Measurements from ENCODE around the gene GPR180. TPM values are rescaled to one million over a fixed set of nuclear protein-coding genes. Genes with fewer than 3 reads are reported as not detected.
"Not testable (repeated sequence)": the region's sequence is repeated elsewhere in the genome, so short reads cannot be mapped to it uniquely, and the experiment has no call there.

The GPR180 gene
- total RNA-seq, 1 donor from 2014 or later = 5.7 TPM

GRCh38 chr13:94632226-94632980 is 30.7 kb downstream of the GPR180 start:
- ATAC-seq (no peak), DNase-seq (ENCODE audit: missing footprints) (no peak)
- intact Hi-C loops (cut with DNase I) = no loop called here

DNA sequence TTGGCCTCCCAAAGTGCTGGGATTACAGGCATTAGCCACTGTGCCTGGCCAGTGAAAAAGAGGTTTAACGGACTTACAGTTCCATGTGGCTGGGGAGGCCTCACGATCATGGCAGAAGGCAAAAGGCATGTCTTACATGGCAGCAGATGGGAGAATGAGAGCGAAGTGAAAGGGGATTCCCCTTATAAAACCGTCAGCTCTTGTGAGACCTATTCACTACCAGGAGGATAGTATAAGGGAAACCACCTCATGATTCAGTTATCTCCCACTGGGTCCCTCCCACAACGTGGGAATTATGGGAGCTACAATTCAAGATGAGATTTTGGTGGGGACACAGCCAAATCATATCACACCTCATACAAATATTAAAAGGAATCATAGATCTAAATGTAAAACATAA is 34.4 kb downstream of the GPR180 start:
- DNase-seq (ENCODE audit: missing footprints); intact Hi-C loops (cut with DNase I); ATAC-seq: not testable (repeated sequence)

DNA sequence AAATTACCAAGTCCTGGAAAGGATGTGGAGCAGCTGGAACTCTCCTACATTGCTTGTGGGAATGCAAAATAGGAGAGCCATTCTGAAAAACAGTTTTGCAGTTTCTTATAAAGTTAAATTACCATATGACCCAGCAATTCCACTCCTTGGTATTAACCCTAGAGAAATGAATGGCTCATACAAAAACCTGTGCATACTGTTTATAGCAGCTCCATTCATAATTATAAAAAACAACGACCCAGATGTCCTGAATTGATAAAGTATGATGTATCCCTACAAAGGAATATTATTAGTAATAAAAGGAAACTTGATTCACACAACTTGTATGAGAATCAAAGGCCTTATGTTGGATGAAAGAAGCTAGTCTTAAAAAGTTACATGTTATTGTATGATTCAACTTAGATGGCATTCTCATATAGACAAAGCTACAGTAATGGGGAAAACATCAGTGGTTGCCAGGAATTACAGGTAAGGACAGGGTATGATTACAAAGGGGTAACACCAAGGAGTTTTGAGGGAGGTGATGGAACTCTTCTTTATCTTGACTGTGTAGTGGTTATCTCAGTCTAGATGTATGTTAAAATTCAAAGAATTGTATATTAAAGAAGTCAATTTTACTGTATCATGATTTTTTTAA is 35.4 kb downstream of the GPR180 start:
- ATAC-seq = no peak
- DNase-seq (ENCODE audit: missing footprints) = no peak
- intact Hi-C loops (cut with DNase I) = no loop called here

DNA sequence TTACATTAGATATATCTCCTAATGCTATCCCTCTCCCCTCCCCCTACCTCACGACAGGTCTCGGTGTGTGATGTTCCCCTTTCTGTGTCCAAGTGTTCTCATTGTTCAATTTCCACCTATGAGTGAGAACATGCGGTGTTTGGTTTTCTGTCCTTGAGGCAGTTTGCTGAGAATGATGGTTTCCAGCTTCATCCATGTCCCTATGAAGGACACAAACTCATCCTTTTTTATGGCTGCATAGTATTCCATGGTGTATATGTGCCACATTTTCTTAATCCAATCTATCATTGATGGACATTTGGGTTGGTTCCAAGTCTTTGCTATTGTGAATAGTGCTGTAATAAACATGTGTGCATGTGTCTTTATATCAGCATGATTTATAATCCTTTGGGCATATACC is 36.0 kb downstream of the GPR180 start:
- intact Hi-C loops (cut with DNase I); ATAC-seq; DNase-seq (ENCODE audit: missing footprints): not testable (repeated sequence)

DNA sequence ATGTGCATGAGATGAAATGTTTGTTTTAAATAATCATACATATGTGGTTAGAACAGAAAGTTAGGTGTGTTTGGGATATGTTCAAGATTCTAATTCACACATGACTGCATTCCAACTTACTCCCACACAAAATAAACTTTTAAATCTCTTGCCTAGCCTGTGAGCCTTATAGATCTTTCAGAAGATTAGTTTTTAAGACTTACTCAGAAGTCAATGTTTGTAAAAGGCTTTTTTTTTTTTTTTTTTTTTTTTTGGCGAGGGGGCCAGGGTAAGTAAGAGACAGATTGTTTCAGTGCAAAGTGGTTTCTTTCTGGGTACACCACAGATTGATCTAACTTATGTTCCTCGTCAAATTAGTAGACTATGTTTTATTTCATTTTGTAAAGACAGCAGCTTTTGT is 39.1 kb downstream of the GPR180 start:
- intact Hi-C loops (cut with DNase I) = no loop called here
- no peak for DNase-seq (ENCODE audit: missing footprints)
- ATAC-seq = no peak

GRCh38 chr13:94641409-94641941 is 39.8 kb downstream of the GPR180 start:
- ATAC-seq (peak; percentile 54), DNase-seq (ENCODE audit: missing footprints) (no peak)
- intact Hi-C loops (cut with DNase I) = no loop called here

GRCh38 chr13:94646904-94647303 is 45.2 kb downstream of the GPR180 start:
- intact Hi-C loops (cut with DNase I) = no loop called here
- no peak for DNase-seq (ENCODE audit: missing footprints)
- ATAC-seq = no peak

- intact Hi-C loops (cut with DNase I) = no loop called here
- DNase-seq (ENCODE audit: missing footprints) (no peak), ATAC-seq (no peak)
Measured at GRCh38 chr13:94656176-94656575, 54.5 kb downstream of the GPR180 start.

- no peak for DNase-seq (ENCODE audit: missing footprints)
- ATAC-seq = no peak
- intact Hi-C loops (cut with DNase I) = no loop called here
Measured at GRCh38 chr13:94656766-94657165, 55.1 kb downstream of the GPR180 start.

- intact Hi-C loops (cut with DNase I) = no loop called here
- no peak for DNase-seq (ENCODE audit: missing footprints)
- no peak for ATAC-seq
Measured at GRCh38 chr13:94657167-94657566, 55.5 kb downstream of the GPR180 start.

DNA sequence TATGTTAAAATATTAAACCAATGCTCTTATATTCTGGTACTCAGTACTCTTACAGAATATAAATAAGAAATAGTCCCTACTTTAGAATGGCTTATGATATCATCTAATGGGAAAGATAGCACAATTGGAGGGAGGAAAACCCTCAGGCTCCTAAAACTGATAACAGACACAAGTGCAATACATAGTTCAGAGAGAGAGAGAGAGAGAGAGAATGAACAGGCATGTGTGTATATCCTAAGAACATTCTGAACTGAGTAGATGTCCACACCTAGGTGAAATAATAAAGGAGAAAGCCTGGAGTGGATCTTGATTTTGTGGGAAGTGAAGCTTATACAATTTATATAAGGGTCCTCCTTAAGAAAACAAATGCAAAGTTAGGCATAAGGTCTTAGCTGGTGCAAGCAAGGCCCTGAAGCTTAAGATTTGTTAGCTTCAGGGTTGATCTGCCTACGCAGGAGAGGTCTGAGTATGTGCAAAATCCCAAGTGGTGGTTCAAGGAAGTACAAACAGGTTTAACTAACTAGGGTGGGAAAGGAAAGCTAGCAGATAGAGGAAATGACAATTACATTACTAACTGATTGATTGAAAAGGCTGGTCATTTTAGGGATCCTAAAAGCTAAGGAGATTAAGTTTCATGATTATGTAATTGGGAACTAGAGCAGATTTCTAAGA is 57.4 kb downstream of the GPR180 start:
- intact Hi-C loops (cut with DNase I) = no loop called here
- DNase-seq (ENCODE audit: missing footprints) (no peak), ATAC-seq (no peak)

GRCh38 chr13:94659598-94659946 is 57.9 kb downstream of the GPR180 start:
- intact Hi-C loops (cut with DNase I) = no loop called here
- DNase-seq (ENCODE audit: missing footprints) (no peak), ATAC-seq (no peak)

GRCh38 chr13:94660695-94661326 is 59.2 kb downstream of the GPR180 start:
- ATAC-seq = no peak
- intact Hi-C loops (cut with DNase I) = no loop called here
- no peak for DNase-seq (ENCODE audit: missing footprints)

DNA sequence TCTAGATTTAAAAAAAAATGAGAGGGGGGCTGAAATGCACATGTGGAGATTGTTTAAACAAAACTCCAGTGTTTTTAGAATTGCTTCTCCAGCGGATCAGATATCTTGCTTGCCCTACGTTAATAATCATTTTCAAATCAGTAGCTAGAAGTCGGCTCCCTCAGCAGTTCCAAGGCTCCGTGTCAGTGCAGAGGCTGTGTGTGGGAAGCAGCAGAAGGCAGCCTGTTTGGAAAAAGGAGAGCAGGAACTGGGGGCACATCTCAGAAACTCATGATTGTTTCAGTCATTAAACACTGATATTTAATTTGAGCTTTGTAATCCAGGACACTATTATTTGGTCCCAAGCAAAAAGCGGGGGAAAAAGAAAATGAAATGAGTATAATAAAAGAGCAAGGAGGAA is 59.7 kb downstream of the GPR180 start:
- DNase-seq (ENCODE audit: missing footprints) (no peak), ATAC-seq (no peak)
- intact Hi-C loops (cut with DNase I) = no loop called here

- no peak for ATAC-seq
Measured at GRCh38 chr13:94662274-94662945, 60.8 kb downstream of the GPR180 start.

DNA sequence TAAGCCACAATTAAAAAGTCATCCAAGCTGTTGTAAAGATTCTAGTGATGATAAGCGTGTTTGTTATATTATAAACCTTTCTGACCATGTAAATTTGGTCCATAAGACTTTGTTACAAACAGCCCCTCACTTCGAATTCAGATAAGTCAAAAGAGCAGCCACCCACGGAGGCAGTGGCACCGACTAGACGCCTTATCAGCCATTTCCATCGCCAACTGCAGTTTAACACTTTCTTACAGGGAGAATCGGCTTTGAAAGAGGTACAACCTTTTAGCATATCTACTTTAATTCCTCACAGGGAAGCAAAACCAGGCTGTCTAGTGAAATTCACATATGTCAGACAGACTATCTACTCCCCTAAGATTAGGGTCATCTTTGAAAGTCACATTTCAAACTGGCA is 63.2 kb downstream of the GPR180 start:
- intact Hi-C loops (cut with DNase I) = no loop called here
- no peak for DNase-seq (ENCODE audit: missing footprints)
- ATAC-seq = no peak

More at GRCh38 chr13:94662274-94662945, 60.8 kb downstream of the GPR180 start:
- intact Hi-C loops (cut with DNase I) = no loop called here
- DNase-seq (ENCODE audit: missing footprints) = no peak

GRCh38 chr13:94666065-94666464 is 64.4 kb downstream of the GPR180 start:
- intact Hi-C loops (cut with DNase I) = no loop called here
- ATAC-seq (no peak), DNase-seq (ENCODE audit: missing footprints) (no peak)

DNA sequence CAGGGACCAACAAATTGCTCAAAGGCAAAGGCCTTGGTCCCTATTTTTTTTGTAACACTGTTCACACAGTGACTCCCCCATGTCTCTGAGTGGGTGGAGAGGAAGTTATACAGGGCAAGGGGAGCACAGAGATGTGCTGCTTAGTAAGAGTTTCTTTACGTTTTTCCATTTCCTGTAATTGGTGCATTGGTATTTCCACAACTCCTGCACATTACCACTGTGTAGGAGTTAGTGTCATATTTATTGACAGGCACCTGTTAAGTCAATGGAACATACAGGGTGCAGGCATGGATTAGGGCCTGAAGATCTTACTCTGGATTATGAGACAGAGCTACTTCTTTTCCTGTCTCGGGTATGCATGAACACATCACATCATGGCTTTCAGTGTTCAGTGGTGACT is 65.5 kb downstream of the GPR180 start:
- DNase-seq (ENCODE audit: missing footprints) (no peak), ATAC-seq (no peak)
- intact Hi-C loops (cut with DNase I) = no loop called here

DNA sequence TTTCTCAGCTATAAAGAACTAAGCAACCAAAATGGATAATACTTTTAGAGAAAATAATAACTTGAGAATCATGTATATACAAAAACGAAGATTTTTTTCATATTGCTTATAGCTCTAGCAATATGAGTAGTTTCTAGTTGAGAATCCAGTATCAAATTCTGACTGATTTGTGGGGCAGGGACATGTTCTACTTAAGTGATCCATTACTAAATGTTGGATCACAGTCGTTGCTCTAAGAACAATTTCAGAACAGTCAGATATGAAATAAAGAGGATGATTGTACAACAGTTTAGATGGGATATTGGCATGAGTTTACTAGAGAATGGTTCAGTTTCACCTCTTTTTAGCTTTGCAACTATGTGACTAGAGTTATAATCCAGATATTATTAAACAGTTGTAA is 70.7 kb downstream of the GPR180 start:
- DNase-seq (ENCODE audit: missing footprints) (no peak), ATAC-seq (no peak)
- intact Hi-C loops (cut with DNase I) = no loop called here
